GM10248 (cell line): ENCODE results near the gene LPIN2.

Source experiments
- CTCF ChIA-PET: fragments of 300-600 bp; sonication (Branson Sonifier 250); formaldehyde crosslinking; extraction: SDS; loops from one replicate; lab custom pipeline; 2021; ENCODE audit warnings: antibody characterized with exemption; lab: Yijun Ruan, JAX
- POLR2A ChIA-PET: fragments of 350-650 bp; sonication (Branson Sonifier 250); formaldehyde crosslinking; extraction: SDS; loops from one replicate; lab custom pipeline; 2020; ENCODE audit warnings: antibody characterized with exemption; lab: Yijun Ruan, JAX
- DNase-seq: peaks from one replicate; pipeline ENCODE4 v3.0.0; 2012; ENCODE audit errors: extremely low spot score
- CTCF ChIP-seq: IDR thresholded peaks from 2 replicates; pipeline ENCODE4 v1.5.1; 2012; ENCODE audit warnings: mild to moderate bottlenecking, low read depth; ENCODE audit errors: extremely low read depth, missing control alignments, control extremely low read depth

The LPIN2 gene

GRCh38 chr18:2976218-2977132 is 36.5 kb downstream of the LPIN2 start:
- no peak for DNase-seq
- ChIA-PET POLR2A (no interaction called here), CTCF (interaction anchor here (0.7 to 6.4 kb wide), 10 partner anchors 11 to 270 kb away, joined by 3 to 82 read pairs (median 3); no protein-coding TSS in a partner anchor)
- no peak for TF ChIP-seq CTCF

GRCh38 chr18:2974731-2975130 is 38.2 kb downstream of the LPIN2 start:
- CTCF ChIA-PET = interaction anchor here (1.1 to 6.4 kb wide), 3 partner anchors 13 to 20 kb away, joined by 3 to 82 read pairs (median 4); no protein-coding TSS in a partner anchor
- POLR2A ChIA-PET = interaction anchor here (0.6 kb wide), 1 partner anchor 15 kb away, joined by 5 read pairs; no protein-coding TSS in a partner anchor
- no peak for DNase-seq
- TF ChIP-seq CTCF = no peak

- DNase-seq = peak; percentile 76
- TF ChIP-seq CTCF = no peak
- ChIA-PET CTCF (interaction anchor here (1.0 to 6.4 kb wide), 8 partner anchors 9 to 275 kb away, joined by 3 to 82 read pairs (median 8); no protein-coding TSS in a partner anchor), POLR2A (no interaction called here)
These were observed 41.0 kb downstream of the LPIN2 start for GRCh38 chr18:2971741-2972552.

GRCh38 chr18:2970772-2971659 is 41.9 kb downstream of the LPIN2 start:
- CTCF ChIA-PET = interaction anchor here (0.8 to 5.2 kb wide), 7 partner anchors 9 to 275 kb away, joined by 4 to 40 read pairs (median 6); no protein-coding TSS in a partner anchor

GRCh38 chr18:2970344-2970743 is 42.6 kb downstream of the LPIN2 start:
- DNase-seq = no peak
- CTCF ChIA-PET = interaction anchor here (0.8 to 5.2 kb wide), 5 partner anchors 8 to 276 kb away, joined by 4 to 40 read pairs (median 4); no protein-coding TSS in a partner anchor
- no peak for TF ChIP-seq CTCF

More at GRCh38 chr18:2970772-2971659, 41.9 kb downstream of the LPIN2 start:
- POLR2A ChIA-PET = no interaction called here
- TF ChIP-seq CTCF = no peak
- no peak for DNase-seq

More at GRCh38 chr18:2970344-2970743, 42.6 kb downstream of the LPIN2 start:
- POLR2A ChIA-PET = no interaction called here
